GM12878 (cell line): ENCODE results near the gene EP400.

ENCODE experiments used
- CTCF ChIP-seq, 3 experiments: IDR thresholded peaks in 2 of 3; conservative IDR thresholded peaks in 1 of 3; 2 replicates each; pipeline ENCODE4 v1.5.1; 2011; ENCODE audit warnings: low read depth in 3 of 3, low read length in 3 of 3, mild to moderate bottlenecking in 3 of 3, control low read depth in 2 of 3, moderate library complexity in 2 of 3, inconsistent platforms in 1 of 3, mixed read lengths in 1 of 3; ENCODE audit not compliant: control insufficient read depth in 2 of 3, insufficient read depth in 1 of 3; ENCODE audit errors: extremely low read depth in 1 of 3
- HDAC6 ChIP-seq: fragments of 200-600 bp; sonication (generic); IDR thresholded peaks from one replicate; pipeline ENCODE4 v1.8.0; 2017; ENCODE audit warnings: antibody characterized with exemption; ENCODE audit not compliant: unreplicated experiment
- SRF ChIP-seq, 2 experiments: IDR thresholded peaks; 2 replicates each; pipeline ENCODE4 v1.6.1; 2011; ENCODE audit warnings: low read depth in 2 of 2, low read length in 2 of 2, mild to moderate bottlenecking in 1 of 2, moderate library complexity in 1 of 2

GRCh38 chr12:132081423-132081822, 131.7 kb downstream of the EP400 start:
- TF ChIP-seq CTCF (IDR thresholded peaks at IDR 0.05 in 2 of 3, conservative IDR thresholded peaks at IDR 0.05 in 1 of 3; ENCODE audit: control insufficient read depth in 2 of 3, extremely low read depth in 1 of 3, insufficient read depth in 1 of 3, low read depth in 3 of 3, low read length in 3 of 3) = no peak
- TF ChIP-seq SRF (IDR thresholded peaks at IDR 0.05; ENCODE audit: low read depth in 2 of 2, low read length in 2 of 2) = no peak
- no peak for TF ChIP-seq HDAC6
